ENCODE measurements around the gene ARFIP1.

DNA sequence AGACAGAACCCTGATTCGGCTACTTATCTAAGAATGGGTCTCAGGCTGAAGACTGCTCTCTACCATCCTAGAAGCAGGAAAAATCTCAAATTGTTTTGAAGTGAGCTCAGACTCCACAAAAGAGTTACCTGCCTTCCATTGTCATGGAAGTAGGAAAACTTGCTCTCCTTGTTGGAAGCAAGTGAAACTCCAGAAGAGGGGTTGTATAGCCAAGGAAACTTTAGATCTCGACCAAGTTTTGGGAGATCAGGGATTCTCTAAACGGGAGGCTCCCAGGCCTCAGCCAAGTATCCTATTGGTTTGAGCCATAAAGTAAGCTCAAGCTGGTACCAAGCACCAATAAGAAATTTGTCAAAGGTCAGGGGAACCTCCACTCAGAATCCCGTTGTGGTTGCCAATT lies 147.2 kb downstream of the ARFIP1 start:
- TF ChIP-seq POLR2A (IDR thresholded peaks at IDR 0.05; ENCODE audit: low read depth) (no peak), EP300 (IDR thresholded peaks at IDR 0.05) (no peak)
